Hematopoietic multipotent progenitor cell treated with erythropoietin and hydrocortisone succinate and interleukin-3 and kit ligand, for 6 days (in vitro differentiated cells): ENCODE measurements around the gene CEP41.
"Not testable (repeated sequence)": the region's sequence is repeated elsewhere in the genome, so short reads cannot be mapped to it uniquely, and the experiment has no call there.

Source experiments
- DNase-seq: peaks from one replicate; pipeline ENCODE4 v3.0.0-alpha.2; 2015

The CEP41 gene

DNA sequence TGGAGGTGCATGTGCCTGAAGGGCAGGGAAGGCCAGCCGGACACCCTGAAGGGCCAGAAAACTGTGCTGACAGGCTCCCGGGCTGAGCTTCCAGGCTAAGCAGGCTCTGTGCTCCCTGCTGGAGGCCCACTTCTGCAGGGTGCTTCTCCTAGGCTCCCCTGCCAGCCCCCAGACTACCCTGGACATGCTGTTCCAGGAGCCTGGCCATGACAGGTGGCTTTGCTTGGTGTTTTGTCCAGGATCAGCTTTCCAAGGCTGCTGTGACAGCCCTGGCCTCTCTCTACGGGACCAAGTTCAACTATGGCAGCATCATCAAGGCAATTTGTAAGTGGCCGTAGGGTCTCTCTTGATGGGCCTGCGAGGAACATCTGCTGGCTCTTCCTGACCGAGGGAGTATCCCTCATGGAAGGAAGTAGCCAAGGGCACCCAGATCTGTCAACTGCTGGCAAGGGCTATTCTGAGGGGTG, 55.2 kb downstream of the CEP41 start:
- DNase-seq = no peak

DNA sequence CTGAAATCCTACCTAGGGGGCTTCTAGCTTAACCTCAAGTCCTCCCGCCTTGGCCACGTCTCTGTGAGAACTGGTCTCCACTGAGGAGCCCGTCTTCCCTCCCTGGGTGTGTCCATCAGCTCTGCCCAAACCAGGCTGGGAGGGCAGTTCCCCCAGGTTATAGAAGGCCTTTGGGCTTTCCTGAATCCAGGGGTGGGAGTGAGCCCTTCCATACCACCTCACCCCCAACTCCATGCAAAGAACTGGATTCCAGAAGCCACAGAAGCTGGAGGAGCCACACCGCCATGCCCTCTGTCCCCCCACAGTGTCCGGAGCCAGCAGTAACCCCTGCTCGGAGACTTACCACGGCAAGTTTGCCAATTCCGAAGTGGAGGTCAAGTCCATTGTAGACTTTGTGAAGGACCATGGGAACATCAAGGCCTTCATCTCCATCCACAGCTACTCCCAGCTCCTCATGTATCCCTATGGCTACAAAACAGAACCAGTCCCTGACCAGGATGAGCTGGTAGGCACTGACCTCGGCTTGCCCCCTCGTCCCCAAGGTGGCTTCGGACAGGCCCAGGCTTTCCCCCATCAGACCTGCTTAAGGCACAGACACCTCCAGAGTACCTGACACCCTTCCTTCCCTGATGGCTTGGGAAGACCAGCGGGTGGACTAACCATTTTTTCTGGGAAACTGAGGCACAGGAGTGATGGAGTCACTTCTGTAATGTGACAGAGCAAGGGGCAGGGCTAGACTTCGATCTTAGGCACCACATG, 55.8 kb downstream of the CEP41 start:
- no peak for DNase-seq

DNA sequence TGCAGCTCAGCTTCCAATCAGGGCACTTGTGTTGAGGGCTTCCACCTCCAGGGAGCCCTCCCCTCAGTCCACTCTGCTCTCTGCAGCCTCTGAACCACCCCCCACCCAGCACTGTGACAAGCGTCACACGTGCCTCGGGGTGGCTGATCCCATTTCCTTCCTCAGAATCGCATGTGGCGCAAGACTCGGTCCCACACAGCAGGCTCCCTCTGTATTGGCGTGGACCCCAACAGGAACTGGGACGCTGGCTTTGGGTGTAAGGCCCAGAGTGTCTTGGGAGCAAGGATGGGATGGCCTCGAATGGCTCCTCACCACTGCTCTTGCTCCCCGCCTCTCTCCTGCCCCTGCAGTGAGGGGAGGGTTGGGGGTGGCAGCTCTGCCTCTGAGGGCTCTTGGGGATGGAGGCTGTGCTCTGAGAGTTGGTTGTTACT, 56.4 kb downstream of the CEP41 start:
- DNase-seq = no peak

DNA sequence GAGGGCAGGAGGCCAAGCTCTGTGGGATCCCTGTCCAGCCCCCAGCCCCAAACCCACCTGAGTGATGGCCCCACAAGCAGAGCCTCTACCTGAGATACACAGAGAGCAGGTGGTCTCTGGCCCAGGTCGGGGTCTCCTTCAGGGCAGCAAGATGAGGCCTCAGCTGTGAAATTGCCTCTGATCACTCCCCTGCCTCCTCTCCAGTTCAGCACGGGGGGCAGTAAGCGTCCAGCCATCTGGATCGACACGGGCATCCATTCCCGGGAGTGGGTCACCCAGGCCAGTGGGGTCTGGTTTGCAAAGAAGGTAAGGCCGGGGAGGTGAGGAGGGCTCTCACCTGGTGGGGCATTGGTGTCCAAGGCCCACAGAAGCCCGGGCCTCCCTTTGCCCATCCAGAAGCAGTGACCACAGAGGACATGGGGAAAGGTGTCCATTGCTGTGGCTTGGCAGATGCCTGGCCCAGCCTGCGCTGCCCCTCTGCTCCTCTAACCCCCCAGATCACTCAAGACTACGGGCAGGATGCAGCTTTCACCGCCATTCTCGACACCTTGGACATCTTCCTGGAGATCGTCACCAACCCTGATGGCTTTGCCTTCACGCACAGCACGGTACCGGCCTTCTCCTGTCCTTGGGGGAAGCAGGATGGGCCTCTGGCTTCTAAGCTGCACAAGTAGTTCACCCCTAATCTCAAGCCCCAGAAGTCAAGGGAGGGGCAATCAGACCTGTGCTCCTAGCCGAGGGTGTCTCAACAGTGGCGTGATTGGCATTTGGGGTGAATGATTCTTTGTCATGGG, 57.4 kb downstream of the CEP41 start:
- DNase-seq = no peak

DNA sequence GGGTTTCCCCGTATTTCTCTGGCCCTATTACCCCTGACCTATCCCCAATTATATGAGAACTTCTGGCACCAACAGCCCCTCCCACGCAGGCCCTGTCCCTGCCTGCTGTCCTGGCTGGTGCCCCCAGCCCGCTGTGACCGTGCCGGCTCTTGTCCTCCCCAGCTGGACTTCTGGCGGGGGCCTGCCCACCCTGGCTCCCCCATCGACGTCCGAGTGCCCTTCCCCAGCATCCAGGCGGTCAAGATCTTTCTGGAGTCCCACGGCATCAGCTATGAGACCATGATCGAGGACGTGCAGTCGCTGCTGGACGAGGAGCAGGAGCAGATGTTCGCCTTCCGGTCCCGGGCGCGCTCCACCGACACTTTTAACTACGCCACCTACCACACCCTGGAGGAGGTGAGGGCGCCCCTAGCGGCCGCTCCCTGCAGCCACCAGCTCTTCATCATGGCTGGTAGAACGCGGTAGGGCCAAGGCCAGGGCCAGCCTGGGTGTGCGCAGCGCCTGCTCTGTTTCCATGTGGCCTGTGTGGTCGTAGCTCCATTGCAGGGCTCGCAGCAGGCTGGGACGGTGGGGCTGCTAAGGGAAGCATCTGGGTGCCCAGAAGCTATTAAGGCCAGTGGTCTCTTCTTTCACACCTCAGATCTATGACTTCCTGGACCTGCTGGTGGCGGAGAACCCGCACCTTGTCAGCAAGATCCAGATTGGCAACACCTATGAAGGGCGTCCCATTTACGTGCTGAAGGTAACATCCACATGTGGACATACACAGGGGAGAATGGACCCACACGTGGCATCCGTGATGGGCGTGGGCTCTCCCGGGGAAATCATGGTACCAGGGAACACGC, 59.1 kb downstream of the CEP41 start:
- DNase-seq = no peak

DNA sequence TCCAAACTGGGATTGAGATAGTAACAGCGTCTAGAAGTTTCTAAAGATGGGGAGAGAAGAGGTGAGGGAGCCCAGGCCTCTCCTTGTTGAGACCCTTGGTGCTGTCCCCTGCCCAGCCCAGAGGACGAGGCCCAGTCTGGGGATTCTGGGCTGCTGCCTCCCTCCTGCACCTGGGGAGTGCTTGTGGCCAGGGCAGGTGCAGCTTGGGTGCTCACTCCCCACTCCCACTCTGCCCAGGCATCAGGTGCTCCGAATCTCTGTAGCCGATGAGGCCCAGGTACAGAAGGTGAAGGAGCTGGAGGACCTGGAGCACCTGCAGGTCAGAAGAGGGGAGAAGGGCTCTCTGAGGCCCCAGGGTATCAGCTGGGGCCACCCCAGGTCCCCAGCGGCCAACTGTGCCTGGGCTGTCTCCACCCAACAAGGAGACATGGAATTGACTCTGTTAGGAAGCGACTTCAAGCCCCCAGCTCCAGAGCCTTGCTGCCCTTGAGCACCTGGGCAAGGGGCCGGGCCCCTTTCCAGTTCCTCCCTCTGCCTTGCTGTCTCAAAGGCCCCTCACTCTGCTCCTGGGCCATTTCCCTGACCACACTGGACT, 59.9 kb downstream of the CEP41 start:
- no peak for DNase-seq

DNA sequence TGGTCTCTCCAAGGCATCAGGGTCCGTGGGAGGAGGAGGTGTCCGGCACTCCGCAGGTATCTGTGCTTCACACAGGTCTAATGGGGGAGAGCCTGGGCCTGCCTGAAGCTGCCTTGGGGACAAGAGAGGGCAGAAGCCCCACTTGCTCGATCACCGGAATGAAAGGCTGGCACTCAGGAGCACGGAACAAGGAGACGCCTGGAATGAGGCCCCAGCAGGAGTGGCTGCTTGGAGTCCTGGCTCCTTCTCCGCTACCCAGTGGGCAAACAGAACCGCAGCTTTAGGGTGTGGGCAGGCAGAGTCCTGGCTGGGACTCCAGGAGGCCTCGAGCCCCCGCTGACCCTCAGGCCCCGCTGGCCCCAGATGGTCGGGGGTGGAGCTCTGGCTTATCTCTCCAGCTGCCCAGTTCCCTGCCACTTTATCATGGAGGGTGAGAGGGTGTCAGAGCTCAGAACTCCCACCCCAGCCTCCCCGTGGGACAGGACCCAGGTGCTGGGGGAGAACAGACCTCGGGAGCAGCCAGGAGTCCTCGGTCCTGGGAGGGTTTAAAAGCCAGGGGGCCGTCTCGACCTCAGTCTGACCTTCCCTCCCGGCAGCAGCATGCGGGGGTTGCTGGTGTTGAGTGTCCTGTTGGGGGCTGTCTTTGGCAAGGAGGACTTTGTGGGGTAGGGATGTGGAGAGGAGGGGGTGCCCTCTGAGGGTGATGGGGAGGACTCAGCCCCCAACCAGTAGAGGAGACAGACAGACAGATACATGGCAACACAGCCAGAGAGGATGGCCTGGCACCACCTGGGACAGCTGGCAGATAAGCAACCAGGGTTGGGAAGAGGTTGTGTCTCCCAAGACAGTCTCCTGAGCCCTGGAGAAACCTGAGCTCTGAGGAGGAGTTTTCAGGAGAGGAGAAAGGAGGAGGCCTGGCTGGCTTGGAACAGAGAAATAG, 60.6 kb downstream of the CEP41 start, which contains the start of gene CPA1:
TSS of gene CPA1 (plus strand) at position 574 of the 940 bp plus-strand sequence. CDS start at position 601, 27 bp downstream.
- DNase-seq = no peak

DNA sequence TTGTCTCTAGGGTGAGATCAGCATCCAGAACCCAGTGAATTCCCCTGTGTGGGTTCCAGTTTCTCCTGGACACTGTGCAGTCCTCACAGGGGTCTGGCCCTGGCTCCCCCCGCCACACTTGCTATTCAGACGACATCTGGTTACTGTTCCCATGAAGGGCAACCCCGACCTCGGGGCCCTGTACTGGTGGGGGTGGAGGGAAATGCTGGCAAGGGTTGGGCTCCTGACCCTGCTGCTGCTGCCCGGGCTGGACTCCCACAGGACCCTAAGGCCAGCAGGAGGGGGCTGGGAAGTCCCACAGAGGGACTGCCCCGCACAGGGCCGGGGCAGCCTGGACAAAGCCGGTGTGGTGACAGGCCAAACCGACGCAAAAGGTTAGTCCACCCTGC, 61.3 kb downstream of the CEP41 start:
- DNase-seq = no peak

DNA sequence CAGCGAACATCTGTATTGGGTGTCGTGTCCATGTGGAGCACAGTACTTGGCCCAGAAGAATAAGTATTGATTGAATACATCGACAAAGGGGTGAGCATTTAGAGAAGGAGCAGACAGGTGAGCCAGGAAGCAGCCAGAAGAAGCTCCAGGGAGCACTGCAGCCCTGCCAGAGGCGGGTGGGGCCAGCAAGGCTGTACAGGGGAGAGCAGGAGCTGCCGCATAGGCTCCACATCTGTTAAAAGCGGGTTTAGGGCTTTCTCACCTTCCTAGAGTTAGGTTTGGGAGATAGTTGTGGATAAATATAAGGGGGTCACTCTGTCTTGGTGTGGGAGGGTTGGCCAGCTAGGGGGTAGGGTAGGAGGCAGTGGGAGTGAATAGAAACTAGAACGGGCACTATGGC, 61.8 kb downstream of the CEP41 start:
- DNase-seq = no peak

DNA sequence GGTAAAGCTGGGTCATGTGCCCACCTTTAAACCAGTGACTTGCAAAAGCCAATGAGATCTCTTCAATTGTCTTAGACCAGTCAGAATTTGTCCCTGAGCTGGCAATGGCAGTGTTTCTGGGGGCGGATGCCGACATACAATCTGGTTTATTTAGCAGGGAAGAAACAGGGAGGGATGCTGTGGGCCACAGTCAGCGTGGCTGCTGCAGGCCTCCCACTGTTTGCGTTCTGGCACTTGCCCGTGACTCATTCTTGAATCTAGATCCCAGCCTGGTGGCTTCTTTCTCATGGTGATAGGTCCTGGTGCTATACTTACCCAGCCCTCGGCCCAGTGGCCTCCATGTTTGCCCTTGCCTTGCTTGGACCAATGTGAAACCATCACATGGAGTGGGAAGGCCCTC, 63.6 kb downstream of the CEP41 start:
- no peak for DNase-seq

DNA sequence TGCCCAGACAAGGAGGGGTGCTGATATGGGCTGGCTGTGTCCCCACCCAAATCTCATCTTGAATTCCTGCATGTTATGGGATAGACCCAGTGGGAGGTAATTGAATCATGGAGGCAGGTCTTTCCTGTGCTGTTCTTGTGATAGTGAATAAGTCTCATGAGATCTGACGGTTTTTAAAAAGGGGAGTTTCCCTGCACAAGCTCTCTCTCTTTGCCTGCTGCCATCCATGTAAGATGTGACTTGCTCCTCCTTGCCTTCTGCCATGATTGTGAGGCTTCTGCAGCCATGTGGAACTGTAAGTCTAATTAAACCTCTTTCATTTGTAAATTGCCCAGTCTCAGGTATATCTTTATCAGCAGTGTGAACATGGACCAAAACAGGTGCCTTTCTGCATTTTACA, 64.4 kb downstream of the CEP41 start:
- DNase-seq = not testable (repeated sequence)

DNA sequence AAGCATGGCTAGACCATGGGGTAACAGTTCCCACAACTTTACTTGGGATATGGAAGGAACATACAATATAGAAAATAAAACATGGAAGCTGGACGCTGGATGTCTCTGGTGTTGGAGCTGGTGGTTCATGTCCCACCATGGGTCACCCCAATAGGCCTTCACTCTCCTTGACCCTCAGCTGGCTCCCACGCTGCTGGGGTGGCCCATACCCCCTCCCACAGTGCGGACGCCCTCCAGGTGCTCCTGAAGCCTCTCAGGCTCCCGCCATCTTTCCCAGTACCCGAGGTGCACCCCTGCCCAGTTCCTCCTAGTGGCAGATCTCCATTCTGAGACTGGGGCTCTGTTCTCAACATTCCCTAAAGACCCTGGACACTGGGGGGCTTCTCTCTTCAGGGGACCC, 66.3 kb downstream of the CEP41 start:
- no peak for DNase-seq

DNA sequence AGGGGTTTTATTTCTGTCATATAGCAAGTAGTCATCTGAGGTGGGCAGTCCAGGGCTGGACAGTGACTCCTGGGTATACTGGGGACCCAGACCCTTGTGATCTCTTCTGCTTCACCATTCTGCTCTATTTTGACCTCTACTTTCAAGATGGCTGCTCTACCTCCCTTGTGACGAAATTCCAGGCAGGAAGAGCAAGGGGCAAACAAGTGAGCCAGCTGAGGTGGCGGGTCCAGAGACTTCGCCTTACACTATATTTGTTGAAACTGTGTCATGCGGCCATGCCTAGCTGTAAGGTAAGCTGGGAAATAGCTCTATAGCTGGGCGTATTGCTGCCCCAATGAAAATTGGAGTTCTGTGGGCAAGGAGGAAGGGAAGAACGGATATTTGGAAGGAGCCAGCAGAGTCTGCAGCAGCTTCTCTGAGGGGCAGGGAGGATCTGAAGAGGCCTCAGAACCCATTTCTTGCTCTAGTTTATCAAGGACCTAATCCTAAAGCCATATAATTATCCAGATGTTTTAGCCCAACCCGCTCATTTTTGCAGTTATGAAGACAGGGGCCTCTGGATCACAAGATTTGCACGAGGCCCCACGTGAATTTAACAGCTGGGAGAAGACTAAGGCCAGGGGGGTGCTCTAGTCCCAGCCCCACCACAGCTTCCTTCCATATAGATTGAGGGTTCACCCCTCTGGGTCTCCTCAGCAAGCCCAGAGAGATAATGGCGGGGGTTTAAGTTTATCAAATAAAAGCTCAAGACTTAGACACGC, 68.2 kb downstream of the CEP41 start:
- no peak for DNase-seq

DNA sequence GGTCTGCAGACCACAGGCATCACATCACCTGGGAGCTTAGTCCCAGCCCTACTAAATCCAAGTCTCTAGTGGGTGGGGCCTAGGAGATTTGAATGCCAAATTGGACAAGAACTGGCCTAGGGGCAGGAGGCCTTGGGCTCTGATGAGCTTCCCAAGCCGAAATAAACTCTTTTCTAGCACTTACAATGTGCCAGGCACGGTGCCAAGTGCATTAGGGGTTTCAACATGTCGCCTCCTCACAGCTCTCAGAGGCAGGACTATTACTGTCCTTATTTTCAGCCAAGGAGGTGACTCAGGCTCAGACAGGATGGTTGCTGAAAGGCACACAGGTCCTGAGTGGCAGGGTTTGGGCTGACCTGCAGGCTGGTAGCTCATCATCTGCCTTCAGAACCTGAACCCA, 69.8 kb downstream of the CEP41 start:
- DNase-seq = no peak

DNA sequence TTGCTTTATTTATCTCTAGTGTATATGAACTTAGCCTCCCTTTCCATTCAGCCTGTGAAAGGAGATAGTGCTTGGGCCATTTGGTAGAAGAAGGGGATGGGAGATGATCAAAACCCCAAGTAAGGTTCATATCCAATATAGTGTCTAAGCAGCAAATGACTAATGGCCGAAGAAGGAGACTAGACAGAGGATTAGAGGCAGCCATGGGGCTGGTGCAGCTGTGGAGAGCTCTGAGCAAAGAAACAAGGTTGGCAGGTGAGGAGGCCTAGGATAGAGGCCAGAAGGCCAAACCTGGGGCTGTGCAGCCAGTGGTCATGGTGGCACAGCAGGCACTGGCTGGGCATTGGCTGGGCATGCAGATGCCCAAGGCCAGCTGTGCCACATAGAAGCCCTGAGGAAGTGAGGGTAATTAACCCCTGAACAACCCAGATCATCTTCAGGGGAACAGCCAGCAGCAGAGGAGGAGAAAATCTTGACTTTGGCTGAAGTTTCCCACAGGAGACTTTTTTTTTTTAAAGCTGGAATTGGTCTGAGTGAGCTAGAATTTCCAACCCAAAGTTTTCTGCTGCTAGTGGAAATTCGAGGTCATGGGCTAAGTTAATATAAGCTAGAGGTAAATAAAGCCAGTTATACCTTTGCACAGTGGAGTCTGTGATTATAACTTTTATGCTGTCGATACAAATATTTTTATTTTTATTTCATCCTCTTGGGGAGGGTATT, 70.8 kb downstream of the CEP41 start:
- no peak for DNase-seq

DNA sequence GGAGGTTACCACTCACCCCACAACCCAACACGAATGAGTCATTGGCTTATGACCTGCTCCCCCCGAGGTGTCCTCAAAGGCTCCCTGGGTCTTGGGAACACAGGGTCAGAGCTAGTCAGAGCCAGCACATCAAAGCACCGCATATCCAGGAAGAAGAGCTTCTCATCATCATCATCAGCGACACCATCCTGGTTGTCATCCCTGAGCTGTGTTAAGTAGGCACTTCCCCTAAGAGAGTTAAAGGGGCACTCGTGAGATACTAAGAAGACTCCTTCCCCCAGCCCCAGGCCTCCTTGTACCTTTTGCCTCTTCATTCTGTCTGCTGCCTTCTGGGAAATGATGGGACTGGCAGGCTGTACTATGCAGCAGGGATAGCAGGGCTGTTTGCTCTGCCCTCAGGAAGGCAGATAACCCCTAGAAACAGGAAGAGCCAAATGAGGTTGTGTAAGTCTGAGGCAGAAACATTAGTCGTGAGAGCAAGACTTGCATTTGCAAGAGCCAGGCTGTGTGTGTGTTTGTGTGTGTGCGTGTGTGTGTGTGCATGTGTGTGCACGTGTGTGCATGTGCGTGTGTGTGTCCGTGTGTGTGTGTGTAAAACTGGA, 71.6 kb downstream of the CEP41 start:
- peak; percentile 55 for DNase-seq

DNA sequence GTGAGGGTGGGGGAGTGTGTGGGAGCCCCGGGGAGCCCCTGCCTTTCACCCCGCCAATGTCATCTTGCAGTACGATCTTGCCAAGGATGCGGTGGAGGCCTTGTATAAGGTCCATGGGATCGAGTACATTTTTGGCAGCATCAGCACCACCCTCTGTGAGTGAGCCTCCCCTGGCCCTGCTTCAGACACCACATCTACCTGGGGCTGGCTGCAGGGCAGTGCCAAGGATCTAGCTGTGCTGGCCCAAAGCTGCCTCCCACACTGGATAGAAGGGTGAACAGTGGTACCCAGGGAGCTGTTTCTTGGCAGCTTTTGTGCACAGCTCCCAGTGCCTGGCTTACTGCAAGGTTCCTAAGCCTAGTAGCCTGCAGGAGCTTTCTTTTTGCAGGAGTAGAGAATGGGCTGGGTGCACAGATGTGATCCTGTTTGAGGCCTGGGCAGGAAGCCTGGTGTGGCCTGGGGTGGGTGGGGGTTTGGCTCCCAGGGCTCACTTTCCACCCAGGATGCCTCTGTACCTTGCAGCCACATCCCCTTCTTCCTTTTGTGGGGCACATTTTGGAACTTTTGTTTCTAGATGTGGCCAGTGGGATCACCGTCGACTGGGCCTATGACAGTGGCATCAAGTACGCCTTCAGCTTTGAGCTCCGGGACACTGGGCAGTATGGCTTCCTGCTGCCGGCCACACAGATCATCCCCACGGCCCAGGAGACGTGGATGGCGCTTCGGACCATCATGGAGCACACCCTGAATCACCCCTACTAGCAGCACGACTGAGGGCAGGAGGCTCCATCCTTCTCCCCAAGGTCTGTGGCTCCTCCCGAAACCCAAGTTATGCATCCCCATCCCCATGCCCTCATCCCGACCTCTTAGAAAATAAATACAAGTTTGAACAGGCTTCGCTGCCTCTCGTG, 72.7 kb downstream of the CEP41 start:
- DNase-seq = no peak

DNA sequence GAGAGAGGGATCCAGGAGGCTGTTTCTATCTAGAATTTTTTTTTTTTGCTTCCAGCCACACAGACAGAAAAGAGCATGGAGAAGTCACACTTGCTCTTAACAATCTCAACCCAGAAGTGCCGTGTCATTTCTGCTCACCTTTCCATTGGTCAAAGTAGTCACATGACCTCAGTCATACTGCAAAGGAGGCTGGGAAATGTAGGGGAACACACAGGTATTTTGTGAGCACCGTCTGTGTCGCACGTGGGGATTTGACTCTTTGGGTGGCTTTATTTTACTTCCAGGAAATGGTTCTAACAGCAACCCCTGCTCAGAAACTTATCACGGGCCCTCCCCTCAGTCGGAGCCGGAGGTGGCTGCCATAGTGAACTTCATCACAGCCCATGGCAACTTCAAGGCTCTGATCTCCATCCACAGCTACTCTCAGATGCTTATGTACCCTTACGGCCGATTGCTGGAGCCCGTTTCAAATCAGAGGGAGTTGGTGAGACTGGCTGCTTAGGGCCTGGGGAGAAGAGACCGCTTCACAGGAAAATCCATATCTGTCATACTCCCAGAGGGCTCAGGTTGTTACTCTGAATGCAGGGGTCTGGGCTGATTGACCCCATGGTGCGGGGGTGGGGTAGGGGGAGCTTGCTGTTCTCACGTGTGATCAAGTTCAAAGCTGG, 73.6 kb downstream of the CEP41 start:
- no peak for DNase-seq
